WI38 (cell line): ENCODE data around the gene PDZRN3.

ENCODE experiments used
- H3K4me3 ChIP-seq: 2 replicates; pipeline ENCODE4 v1.5.1; 2011; ENCODE audit warnings: low read depth, mild to moderate bottlenecking, control low read depth, low read length
- TF ChIP-seq, protein P1 (sequence below): IDR thresholded peaks from 2 replicates; pipeline ENCODE4 v1.5.1; 2012; ENCODE audit warnings: low read depth, mild to moderate bottlenecking, control low read depth, low read length

PDZRN3 gene

DNA sequence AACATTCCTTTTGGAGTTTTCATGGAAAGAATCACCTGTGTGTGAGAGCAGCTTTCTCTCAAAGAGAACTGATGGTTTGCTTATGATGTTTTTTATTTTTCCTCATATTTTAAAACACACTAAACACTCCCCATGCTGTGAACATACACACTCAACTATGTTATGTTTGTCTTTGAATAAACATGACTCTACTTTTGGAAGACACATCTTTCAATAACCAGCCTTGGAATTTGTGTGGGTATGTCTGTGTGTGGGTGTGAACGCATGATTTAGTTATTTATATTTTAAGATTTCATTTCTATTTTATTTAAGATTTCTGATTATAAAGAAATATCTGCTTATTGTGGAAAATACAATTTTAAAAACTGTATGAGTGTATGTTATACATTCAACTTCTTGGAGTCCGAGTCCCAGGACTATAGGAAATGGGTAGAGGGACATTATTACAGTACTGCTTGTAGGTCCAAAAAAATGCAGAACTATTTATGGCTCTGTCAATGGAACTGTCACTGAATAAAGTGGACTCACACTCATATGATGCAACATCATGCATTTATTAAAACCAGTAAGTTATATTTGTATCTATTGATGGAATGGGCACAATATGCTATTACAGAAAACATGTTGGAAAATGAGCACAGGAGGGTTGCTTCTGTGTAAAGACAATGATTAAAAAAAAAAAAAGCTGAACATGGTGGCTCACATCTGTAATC lies 43.5 kb downstream of the PDZRN3 start:
- TF ChIP-seq, protein P1, sequence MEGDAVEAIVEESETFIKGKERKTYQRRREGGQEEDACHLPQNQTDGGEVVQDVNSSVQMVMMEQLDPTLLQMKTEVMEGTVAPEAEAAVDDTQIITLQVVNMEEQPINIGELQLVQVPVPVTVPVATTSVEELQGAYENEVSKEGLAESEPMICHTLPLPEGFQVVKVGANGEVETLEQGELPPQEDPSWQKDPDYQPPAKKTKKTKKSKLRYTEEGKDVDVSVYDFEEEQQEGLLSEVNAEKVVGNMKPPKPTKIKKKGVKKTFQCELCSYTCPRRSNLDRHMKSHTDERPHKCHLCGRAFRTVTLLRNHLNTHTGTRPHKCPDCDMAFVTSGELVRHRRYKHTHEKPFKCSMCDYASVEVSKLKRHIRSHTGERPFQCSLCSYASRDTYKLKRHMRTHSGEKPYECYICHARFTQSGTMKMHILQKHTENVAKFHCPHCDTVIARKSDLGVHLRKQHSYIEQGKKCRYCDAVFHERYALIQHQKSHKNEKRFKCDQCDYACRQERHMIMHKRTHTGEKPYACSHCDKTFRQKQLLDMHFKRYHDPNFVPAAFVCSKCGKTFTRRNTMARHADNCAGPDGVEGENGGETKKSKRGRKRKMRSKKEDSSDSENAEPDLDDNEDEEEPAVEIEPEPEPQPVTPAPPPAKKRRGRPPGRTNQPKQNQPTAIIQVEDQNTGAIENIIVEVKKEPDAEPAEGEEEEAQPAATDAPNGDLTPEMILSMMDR = no peak
- H3K4me3 ChIP-seq = no peak overlapping the region

DNA sequence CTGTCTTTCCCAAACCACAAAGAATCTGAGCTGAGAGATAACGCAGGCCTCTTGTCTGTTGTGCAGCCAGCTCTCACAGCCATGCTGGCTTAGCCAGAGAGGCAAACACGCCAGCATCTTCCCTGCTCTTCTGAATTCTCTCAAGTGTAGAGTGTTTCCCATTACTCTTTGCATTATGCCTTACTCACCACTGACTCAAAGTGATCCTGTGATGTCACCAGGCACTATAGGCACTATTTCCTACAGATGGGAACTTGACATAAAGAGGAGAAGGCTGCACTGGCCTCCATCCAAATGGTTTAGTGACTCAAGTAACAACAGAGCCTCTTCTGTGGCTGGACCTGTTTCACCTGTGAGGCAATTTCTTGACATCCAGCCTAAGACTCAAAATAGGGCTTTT lies 44.4 kb downstream of the PDZRN3 start:
- TF ChIP-seq, protein P1 = no peak

DNA sequence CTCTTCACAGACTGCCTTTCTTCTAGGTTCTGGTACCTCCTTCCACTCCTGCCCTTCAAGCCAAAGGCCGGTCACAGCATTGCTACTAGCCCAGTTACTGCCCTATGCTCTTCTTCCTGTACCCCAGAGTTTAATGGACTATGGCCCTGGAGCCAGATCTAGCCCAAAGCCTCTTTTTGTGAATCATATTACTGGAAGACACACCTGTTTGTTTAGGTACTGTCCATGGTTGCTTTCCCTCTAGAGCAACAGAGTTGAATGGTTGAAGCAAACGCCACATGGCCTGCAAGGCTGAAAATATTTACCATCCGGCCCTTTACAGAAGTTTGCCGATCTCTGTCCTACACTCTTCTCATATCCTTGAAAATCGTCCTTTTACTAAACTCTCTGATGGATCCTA lies 47.0 kb downstream of the PDZRN3 start:
- TF ChIP-seq, protein P1 = no peak

More for the DNA sequence above, 44.4 kb downstream of the PDZRN3 start:
- H3K4me3 ChIP-seq = no peak overlapping the region

DNA sequence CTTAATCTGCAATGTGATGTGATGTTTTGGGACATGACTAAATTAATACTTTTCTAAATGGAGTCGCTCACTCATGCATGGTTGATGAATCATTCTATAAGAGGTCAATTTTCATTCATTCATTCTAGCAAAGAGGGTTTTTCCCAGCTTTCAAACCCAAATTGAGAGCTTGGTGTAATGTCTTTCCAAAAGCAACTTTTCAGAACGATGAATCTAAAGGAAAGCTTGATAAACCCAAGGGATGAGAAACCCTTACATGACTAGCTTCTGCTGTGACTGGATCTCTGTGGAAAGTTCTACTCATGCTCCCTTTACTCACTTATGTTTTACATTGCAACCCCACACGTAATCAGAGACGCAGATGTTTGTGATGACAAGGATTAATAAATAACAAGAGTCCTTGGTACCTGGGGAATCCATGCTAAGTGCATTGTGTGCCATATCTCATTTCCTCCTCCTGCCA lies 47.7 kb downstream of the PDZRN3 start:
- TF ChIP-seq, protein P1 = no peak
- no peak overlapping the region for H3K4me3 ChIP-seq

More for the DNA sequence above, 47.0 kb downstream of the PDZRN3 start:
- H3K4me3 ChIP-seq = no peak overlapping the region

DNA sequence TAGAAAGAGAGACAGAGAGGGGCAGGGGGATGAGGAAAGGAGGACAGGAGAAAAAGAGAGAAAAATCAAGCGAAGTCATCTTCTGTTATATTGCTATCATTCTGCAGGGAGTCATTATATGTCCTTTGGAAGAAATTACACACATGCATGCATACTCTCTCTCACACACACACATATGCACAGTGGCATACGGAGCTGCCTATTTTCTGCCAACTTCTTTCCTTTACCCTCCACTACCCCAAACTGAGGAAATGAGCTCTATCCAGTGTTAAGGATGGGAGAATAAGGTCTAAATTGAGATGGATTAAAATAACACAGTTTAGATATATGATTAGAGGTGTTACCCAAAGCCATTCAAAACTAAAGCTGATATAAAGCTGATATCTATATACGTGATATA lies 48.8 kb downstream of the PDZRN3 start:
- TF ChIP-seq, protein P1 = no peak
- no peak overlapping the region for H3K4me3 ChIP-seq

DNA sequence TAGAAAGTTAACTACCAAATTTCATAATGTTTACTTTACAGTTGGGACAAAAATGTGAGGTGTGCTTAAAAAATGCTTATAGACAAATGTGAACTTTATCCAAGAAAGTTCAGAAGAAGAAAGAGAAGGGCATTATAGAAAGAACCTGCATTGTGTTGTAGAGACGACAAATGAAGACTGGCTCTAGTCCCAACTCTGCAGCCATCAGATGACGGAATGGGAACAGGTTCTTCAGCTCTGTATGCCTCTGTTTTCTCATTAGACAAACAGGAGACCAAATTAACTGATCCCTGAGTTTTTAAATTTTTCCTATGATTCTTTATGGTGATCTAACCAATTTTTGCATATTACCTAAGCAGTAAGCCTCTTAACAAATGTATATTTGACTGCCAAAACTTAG lies 49.2 kb downstream of the PDZRN3 start:
- TF ChIP-seq, protein P1 = no peak
- no peak overlapping the region for H3K4me3 ChIP-seq

DNA sequence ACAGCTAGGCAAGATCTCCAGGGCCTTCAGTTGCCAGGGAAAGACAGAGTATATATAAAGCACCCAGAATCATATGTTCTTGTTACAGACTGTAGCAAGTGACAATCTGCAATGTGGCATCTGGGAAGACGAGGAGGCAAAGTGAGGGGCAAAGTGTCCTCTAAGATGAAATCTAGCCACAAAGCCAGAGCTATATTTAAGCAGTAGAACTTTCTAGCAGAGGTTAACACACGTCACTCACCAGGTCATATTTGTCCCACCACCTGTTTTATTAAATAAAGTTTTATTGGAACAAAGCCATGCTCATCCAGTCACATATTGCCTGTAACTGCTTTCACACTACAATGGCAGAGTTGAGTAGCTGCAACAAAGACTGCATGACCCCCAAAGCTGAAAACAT lies 51.5 kb downstream of the PDZRN3 start:
- TF ChIP-seq, protein P1 = no peak
- H3K4me3 ChIP-seq = no peak overlapping the region
